Measurements from ENCODE around the gene MIF. TPM values are rescaled to one million over a fixed set of nuclear protein-coding genes. Genes with fewer than 3 reads are reported as not detected.

MIF gene
- total RNA-seq, 4 donors from 2014 or later = 164 to 261 (median 237) TPM

GRCh38 chr22:23888615-23889401, 5.4 kb upstream of the MIF start:
- Histone ChIP-seq H3K4me1 (peaks cover 0 to 26% (median 4%) of the 10 kb centered on the region in 3 donors), H3K9me3 (no peaks in the 10 kb centered on the region), H3K36me3 (peaks cover 0 to 12% of the 10 kb centered on the region in 2 donors), H3K27ac (peak overlapping the region in 3 of 4 donors; percentile 43 to 69 (median 66)), H3K4me3 (no peak overlapping the region), H3K27me3 (no peaks in the 10 kb centered on the region)
- TF ChIP-seq POLR2AphosphoS5 (IDR thresholded peaks at IDR 0.05) = no peak
- TF ChIP-seq CTCF (IDR thresholded peaks at IDR 0.05) = peak in 1 of 4 experiments; percentile 20
- WGBS, 2 donors (ENCODE audit: low coverage in 1 of 2) = 0 to 17% methylated on average over 2 of the region's 11 CpGs
- ATAC-seq = no peak

GRCh38 chr22:23889620-23890019, 4.6 kb upstream of the MIF start:
- Histone ChIP-seq H3K27me3 (no peaks in the 10 kb centered on the region), H3K27ac (no peak overlapping the region), H3K36me3 (peaks cover 0 to 4% of the 10 kb centered on the region in 2 donors), H3K9me3 (no peaks in the 10 kb centered on the region), H3K4me1 (peaks cover 0 to 31% (median 4%) of the 10 kb centered on the region in 3 donors), H3K4me3 (no peak overlapping the region)
- no peak for TF ChIP-seq EP300 (IDR thresholded peaks at IDR 0.05)
- no peak for TF ChIP-seq POLR2AphosphoS5 (IDR thresholded peaks at IDR 0.05)
- TF ChIP-seq CTCF (IDR thresholded peaks at IDR 0.05) = no peak
- 29% methylated on average over 4 of the region's 5 CpGs; no CpG with 5 or more reads in 1 of the 2 donors for WGBS, 2 donors (ENCODE audit: low coverage in 1 of 2)
- ATAC-seq = no peak

GRCh38 chr22:23891726-23892125, 2.5 kb upstream of the MIF start:
- Histone ChIP-seq H3K27ac (no peak overlapping the region), H3K27me3 (no peaks in the 10 kb centered on the region), H3K4me1 (peaks cover 0 to 52% (median 14%) of the 10 kb centered on the region in 3 donors), H3K36me3 (peaks cover 0 to 11% of the 10 kb centered on the region in 2 donors), H3K4me3 (no peak overlapping the region), H3K9me3 (no peaks in the 10 kb centered on the region)
- ATAC-seq = no peak
- TF ChIP-seq POLR2AphosphoS5 (IDR thresholded peaks at IDR 0.05) = no peak
- no peak for TF ChIP-seq CTCF (IDR thresholded peaks at IDR 0.05)
- TF ChIP-seq POLR2A (IDR thresholded peaks at IDR 0.05) = no peak
- TF ChIP-seq EP300 (IDR thresholded peaks at IDR 0.05) = no peak
- 81 to 92% methylated on average over 5 to 6 of the region's 7 CpGs for WGBS, 2 donors (ENCODE audit: low coverage in 1 of 2)

GRCh38 chr22:23892130-23892529, 2.1 kb upstream of the MIF start:
- 75 to 95% methylated on average over 1 to 2 of the region's 2 CpGs for WGBS, 2 donors (ENCODE audit: low coverage in 1 of 2)
- peaks cover 0 to 15% of the 10 kb centered on the region in 2 donors for H3K36me3 ChIP-seq
- H3K4me1 ChIP-seq = peaks cover 0 to 54% (median 14%) of the 10 kb centered on the region in 3 donors
- no peaks in the 10 kb centered on the region for H3K9me3 ChIP-seq
- no peak for ATAC-seq
- H3K4me3 ChIP-seq = no peak overlapping the region
- TF ChIP-seq POLR2A (IDR thresholded peaks at IDR 0.05) (no peak), CTCF (IDR thresholded peaks at IDR 0.05) (no peak), POLR2AphosphoS5 (IDR thresholded peaks at IDR 0.05) (no peak), EP300 (IDR thresholded peaks at IDR 0.05) (no peak)
- H3K27me3 ChIP-seq = no peaks in the 10 kb centered on the region
- H3K27ac ChIP-seq = no peak overlapping the region

GRCh38 chr22:23892706-23893105, 1.5 kb upstream of the MIF start:
- H3K36me3 ChIP-seq = peaks cover 0 to 19% of the 10 kb centered on the region in 2 donors
- peaks cover 0 to 54% (median 14%) of the 10 kb centered on the region in 3 donors for H3K4me1 ChIP-seq
- WGBS, 2 donors (ENCODE audit: low coverage in 1 of 2) = 43 to 100% methylated on average over 1 to 3 of the region's 4 CpGs
- no peaks in the 10 kb centered on the region for H3K27me3 ChIP-seq
- TF ChIP-seq POLR2A (IDR thresholded peaks at IDR 0.05) (no peak), CTCF (IDR thresholded peaks at IDR 0.05) (no peak), EP300 (IDR thresholded peaks at IDR 0.05) (no peak), POLR2AphosphoS5 (IDR thresholded peaks at IDR 0.05) (no peak)
- no peaks in the 10 kb centered on the region for H3K9me3 ChIP-seq
- no peak for ATAC-seq
- no peak overlapping the region for H3K4me3 ChIP-seq
- H3K27ac ChIP-seq = peak overlapping the region in 1 of 4 donors; percentile 98
